GM12872 (cell line): ENCODE results near the gene SLC12A9.

Source experiments
- CTCF ChIP-seq: IDR thresholded peaks from 3 replicates; pipeline ENCODE4 v1.5.1; 2011; ENCODE audit warnings: low read depth, mild to moderate bottlenecking, low read length, moderate library complexity; ENCODE audit not compliant: insufficient read depth

SLC12A9 gene

GRCh38 chr7:100880645-100881044 is 28.1 kb downstream of the SLC12A9 start:
- TF ChIP-seq CTCF: no peak

GRCh38 chr7:100881136-100881535 is 28.6 kb downstream of the SLC12A9 start:
- no peak for TF ChIP-seq CTCF

DNA sequence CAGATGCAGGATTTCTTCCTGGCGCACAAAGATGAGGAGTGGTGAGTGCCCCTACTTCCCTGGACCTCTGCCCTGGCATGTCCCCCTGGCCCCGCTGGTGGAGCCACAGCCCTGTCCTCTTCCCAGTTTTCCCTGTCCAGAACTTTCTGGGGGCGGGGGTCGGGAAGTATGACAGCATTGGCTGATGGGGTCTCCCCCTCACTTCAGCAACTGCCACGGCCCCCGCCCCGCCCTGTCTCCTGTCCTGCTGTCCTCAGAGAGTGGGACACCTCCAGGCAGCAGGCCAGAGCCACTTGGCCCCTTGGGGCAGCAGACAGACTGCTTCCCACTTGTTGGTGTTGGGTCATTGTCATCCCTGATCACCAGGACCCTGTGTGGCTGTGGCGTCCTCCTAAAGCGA is 29.7 kb downstream of the SLC12A9 start:
- TF ChIP-seq CTCF: no peak

DNA sequence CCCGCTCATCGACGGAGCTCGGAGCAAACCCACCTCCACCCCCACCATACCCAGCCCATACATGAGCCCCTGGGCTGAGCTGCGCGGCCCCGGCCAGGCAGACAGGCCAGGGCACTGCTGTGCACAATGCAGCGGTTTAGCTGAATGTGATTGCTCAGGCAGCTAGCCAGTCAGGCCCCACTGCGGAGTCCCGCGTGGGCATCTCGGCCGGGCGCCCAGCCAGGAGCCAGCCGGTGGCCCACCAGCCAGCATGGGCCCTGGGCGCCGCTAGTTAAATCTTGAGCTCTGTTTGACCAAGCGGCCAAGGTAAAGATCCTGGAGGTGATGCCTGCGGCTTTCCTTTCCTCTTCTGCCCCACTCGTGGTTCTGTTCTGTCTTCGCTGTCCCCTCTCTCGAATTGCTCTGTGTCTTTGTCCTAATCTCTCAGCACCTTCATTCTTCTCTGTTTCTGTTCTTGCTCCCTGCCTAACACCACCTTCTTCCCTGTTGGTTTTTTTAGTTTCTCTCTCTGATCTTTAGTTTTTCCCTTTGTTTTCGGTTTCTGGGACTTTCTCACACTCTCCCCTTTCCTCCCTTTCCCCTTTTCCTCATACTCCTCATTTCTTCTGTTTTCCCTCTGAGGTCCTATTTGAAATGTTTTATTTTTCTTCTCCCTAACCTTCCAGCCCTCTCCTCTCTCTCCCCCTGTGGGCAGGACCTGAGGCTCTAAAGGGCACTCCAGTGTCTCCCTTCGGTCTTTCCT is 30.4 kb downstream of the SLC12A9 start:
- no peak for TF ChIP-seq CTCF

DNA sequence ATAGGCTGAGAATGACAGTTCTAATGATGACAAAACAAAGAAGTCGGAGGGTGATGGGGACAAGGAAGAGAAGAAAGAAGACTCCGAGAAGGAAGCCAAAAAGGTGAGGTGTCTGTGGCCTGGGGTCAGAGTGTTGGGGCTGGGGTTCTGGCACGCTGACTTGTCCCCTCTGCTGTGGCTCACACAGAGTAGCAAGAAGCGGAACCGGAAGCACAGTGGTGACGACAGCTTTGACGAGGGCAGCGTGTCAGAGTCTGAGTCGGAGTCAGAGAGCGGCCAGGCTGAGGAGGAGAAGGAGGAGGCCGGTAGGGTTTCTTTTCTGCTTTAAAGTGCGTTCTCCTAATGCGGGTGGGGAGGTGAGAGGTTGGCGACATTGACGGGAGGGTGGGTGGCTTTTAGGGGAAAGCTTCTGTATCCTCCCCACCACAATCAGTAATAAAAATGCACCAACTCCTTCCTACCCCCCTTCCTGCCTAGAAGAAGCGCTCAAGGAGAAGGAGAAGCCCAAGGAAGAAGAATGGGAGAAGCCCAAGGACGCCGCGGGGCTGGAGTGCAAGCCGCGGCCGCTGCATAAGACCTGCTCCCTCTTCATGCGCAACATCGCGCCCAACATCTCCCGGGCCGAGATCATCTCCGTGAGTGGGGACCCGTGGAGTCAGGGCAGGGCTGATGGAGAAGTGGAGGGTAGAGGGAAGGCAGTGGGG is 32.4 kb downstream of the SLC12A9 start:
- no peak for TF ChIP-seq CTCF

DNA sequence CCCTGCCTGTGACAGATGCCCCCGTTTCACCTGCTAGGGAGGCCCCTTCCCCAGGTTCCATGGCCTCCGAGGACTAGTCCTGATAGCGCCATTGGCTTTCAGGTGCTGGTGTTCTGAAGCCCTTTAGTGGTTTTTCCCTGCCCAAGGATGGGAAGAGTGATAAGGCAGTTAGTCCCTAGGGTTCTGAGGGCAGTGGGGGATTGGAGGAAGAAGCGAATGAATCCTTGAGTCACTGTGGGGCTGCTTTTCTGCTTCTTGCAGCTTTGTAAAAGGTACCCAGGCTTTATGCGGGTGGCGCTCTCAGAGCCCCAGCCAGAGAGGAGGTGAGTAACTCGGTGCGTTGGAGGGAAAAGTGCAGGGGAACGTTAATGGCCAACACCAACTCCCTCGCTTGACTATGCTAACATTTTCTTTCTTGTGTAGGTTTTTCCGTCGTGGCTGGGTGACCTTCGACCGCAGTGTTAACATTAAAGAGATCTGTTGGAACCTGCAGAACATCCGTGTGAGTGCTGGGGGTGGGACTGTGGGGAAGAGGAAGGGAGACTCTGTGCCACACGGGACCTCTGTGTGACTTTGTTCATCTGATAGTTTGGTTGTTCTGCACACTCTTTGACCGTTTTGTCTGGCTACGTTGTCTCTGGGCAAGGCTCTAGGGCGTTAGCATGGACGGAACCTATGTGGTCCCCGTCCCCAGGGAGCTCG is 33.1 kb downstream of the SLC12A9 start:
- no peak for TF ChIP-seq CTCF

GRCh38 chr7:100886142-100886935 is 33.8 kb downstream of the SLC12A9 start:
- TF ChIP-seq CTCF: no peak
